ENCODE data around the gene GPR39. TPM values are rescaled to one million over a fixed set of nuclear protein-coding genes. Genes with fewer than 3 reads are reported as not detected.

Gene GPR39
- total and polyA plus RNA-seq, 12 donors, result 0.04 TPM; not detected in 11

DNA sequence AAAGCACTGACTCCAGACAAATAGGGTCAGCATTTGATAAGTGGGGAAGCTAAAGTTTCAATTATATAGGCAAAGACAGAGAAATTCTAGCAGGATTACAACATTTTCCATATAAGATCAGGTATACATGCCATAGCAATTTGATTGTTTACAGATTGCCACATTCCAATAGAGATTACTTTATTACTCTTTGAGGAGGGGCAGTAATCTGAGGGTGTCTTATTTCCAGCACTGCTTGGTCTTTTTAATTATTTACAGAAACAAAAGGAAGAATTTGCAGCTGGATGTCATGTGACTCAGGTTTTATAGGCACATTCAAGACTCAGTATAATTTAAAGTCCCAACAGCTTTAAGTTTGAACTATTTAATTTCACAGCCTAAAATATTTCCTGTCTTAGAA, 42.5 kb upstream of the GPR39 start:
- intact Hi-C loops (cut with DNase I), result no loop called here
- TF ChIP-seq, protein P1, sequence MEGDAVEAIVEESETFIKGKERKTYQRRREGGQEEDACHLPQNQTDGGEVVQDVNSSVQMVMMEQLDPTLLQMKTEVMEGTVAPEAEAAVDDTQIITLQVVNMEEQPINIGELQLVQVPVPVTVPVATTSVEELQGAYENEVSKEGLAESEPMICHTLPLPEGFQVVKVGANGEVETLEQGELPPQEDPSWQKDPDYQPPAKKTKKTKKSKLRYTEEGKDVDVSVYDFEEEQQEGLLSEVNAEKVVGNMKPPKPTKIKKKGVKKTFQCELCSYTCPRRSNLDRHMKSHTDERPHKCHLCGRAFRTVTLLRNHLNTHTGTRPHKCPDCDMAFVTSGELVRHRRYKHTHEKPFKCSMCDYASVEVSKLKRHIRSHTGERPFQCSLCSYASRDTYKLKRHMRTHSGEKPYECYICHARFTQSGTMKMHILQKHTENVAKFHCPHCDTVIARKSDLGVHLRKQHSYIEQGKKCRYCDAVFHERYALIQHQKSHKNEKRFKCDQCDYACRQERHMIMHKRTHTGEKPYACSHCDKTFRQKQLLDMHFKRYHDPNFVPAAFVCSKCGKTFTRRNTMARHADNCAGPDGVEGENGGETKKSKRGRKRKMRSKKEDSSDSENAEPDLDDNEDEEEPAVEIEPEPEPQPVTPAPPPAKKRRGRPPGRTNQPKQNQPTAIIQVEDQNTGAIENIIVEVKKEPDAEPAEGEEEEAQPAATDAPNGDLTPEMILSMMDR (IDR thresholded peaks at IDR 0.05), result no peak

DNA sequence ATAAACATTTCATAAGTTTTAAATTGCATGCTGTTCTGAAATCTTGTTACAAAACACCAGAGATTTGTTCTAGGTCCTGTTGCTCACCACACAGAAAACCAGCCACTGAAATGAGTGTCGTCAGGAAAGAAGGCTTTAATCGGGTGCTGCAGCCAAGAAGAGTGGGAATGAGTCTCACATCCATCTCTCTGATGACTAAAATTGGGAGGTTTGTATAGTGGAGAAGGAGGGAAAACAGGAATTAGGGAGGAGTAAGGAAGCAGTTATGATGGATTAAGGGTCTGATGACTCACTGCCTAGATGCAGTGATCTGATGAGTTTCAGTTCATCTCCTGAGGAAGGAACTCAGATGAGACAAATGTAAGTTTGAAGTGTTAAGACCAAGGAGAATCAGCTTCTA, 42.1 kb upstream of the GPR39 start:
- Histone ChIP-seq H3K4me1 (peaks cover 0 to 6% (median 0%) of the 10 kb centered on the region in 9 donors), H3K4me3 (no peak overlapping the region), H3K9me3 (peaks cover 0 to 2% (median 0%) of the 10 kb centered on the region in 11 donors), H3K36me3 (no peaks in the 10 kb centered on the region), H3K27ac (no peak overlapping the region), H3K27me3 (peaks cover 0 to 4% (median 0%) of the 10 kb centered on the region in 7 donors)
- intact Hi-C loops (cut with DNase I), result no loop called here
- no peak for DNase-seq
- WGBS, 2 donors, result 71 to 85% methylated on average over 2 of the region's 2 CpGs
- TF ChIP-seq, protein P1 (IDR thresholded peaks at IDR 0.05), result no peak
- no peak for ATAC-seq

More for the DNA sequence above, 42.5 kb upstream of the GPR39 start:
- H3K9me3 ChIP-seq, result no peaks in the 10 kb centered on the region
- DNase-seq (no peak), ATAC-seq (no peak)
- H3K27ac ChIP-seq, result no peak overlapping the region
- peaks cover 0 to 6% (median 0%) of the 10 kb centered on the region in 9 donors for H3K4me1 ChIP-seq
- no peaks in the 10 kb centered on the region for H3K36me3 ChIP-seq
- H3K4me3 ChIP-seq, result no peak overlapping the region
- peaks cover 0 to 5% (median 0%) of the 10 kb centered on the region in 7 donors for H3K27me3 ChIP-seq

DNA sequence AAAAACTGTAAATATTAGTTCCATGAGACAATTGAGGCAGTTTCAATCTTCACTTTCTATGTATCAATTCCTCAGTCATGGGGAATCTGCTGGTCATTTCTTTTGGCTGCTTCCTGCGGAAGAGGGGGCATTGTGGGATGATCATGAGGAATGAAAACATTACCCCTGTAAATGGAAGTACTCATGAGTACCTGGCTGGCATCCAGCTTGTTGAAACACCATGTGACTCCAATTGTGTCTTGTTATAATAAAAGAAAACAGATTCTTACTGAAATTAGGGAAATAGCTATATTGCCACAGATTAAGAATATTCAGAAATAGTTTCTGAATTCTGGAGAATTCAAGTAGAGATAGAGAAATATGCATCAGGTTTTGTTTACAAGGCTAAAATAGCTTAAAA, 41.6 kb upstream of the GPR39 start:
- ATAC-seq (no peak), DNase-seq (no peak)
- WGBS, 2 donors, result 73 to 83% methylated on average over 1 of the region's 1 CpG
- intact Hi-C loops (cut with DNase I), result no loop called here
- Histone ChIP-seq H3K36me3 (no peaks in the 10 kb centered on the region), H3K27me3 (peaks cover 0 to 4% (median 0%) of the 10 kb centered on the region in 7 donors), H3K4me3 (no peak overlapping the region), H3K9me3 (peaks cover 0 to 7% (median 0%) of the 10 kb centered on the region in 11 donors), H3K4me1 (peaks cover 0 to 6% (median 0%) of the 10 kb centered on the region in 9 donors), H3K27ac (no peak overlapping the region)
- TF ChIP-seq, protein P1 (IDR thresholded peaks at IDR 0.05), result no peak

DNA sequence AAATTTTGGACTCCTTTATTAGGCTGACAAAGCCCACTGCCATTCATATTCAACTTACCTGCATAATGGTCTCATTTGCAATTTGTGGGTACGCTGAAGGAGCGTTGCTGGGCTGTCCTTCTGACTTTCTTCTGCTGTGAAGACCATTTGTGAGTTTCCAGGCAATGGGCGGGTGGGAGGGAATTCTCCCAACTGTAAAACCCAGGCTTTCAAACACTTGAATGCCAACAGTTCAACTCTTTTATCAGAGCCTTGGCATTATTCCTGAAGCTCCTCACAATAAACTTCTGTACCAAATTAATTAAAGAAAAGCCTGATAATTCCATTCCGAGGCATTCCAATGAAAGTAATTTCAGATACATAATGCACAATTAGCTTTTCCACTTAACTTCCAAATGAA, 35.2 kb upstream of the GPR39 start:
- DNase-seq, result no peak
- intact Hi-C loops (cut with DNase I), result no loop called here
- Histone ChIP-seq H3K27me3 (no peaks in the 10 kb centered on the region), H3K9me3 (peaks cover 0 to 17% (median 5%) of the 10 kb centered on the region in 11 donors), H3K4me3 (no peak overlapping the region), H3K4me1 (peaks cover 0 to 15% (median 0%) of the 10 kb centered on the region in 9 donors), H3K36me3 (no peaks in the 10 kb centered on the region), H3K27ac (no peak overlapping the region)
- ATAC-seq, result no peak
- 91 to 92% methylated on average over 4 of the region's 4 CpGs for WGBS, 2 donors
- TF ChIP-seq, protein P1 (IDR thresholded peaks at IDR 0.05), result no peak

Data from heart right ventricle (tissue), 16 donors.